GM19328 (cell line): Measurements from ENCODE around the gene FAM117B.
"Not testable (repeated sequence)": the region's sequence is repeated elsewhere in the genome, so short reads cannot be mapped to it uniquely, and the experiment has no call there.

Experiments
- ATAC-seq: cut with Tn5 transposase; IDR thresholded peaks from one replicate; pipeline ENCODE4 v1.9.1; 2021; ENCODE audit warnings: mild to moderate bottlenecking, moderate library complexity; ENCODE audit not compliant: unreplicated experiment

The FAM117B gene

GRCh38 chr2:202700075-202700901 is 65.5 kb downstream of the FAM117B start:
- ATAC-seq, result no peak

GRCh38 chr2:202703091-202703490 is 68.3 kb downstream of the FAM117B start:
- no peak for ATAC-seq

GRCh38 chr2:202704248-202704647 is 69.5 kb downstream of the FAM117B start:
- ATAC-seq, result no peak

- no peak for ATAC-seq
These were observed 70.8 kb downstream of the FAM117B start for GRCh38 chr2:202705446-202706020.

- not testable (repeated sequence) for ATAC-seq
These were observed 80.5 kb downstream of the FAM117B start for GRCh38 chr2:202714971-202715935.

GRCh38 chr2:202716114-202716718 is 81.4 kb downstream of the FAM117B start:
- no peak for ATAC-seq

GRCh38 chr2:202716953-202717597 is 82.3 kb downstream of the FAM117B start:
- no peak for ATAC-seq

GRCh38 chr2:202717598-202718310 is 83.0 kb downstream of the FAM117B start:
- ATAC-seq, result no peak

- ATAC-seq, result no peak
These were observed 83.8 kb downstream of the FAM117B start for GRCh38 chr2:202718614-202719013.

GRCh38 chr2:202720226-202720625 is 85.5 kb downstream of the FAM117B start:
- ATAC-seq, result no peak

GRCh38 chr2:202721621-202722020 is 86.9 kb downstream of the FAM117B start:
- no peak for ATAC-seq

GRCh38 chr2:202723746-202724145 is 89.0 kb downstream of the FAM117B start:
- ATAC-seq, result no peak

- no peak for ATAC-seq
These were observed 91.3 kb downstream of the FAM117B start for GRCh38 chr2:202726070-202726469.

- no peak for ATAC-seq
These were observed 102.1 kb downstream of the FAM117B start for GRCh38 chr2:202736826-202737225.

- ATAC-seq, result no peak
These were observed 108.8 kb downstream of the FAM117B start for GRCh38 chr2:202743613-202744012.

- no peak for ATAC-seq
These were observed 114.7 kb downstream of the FAM117B start for GRCh38 chr2:202749477-202749876.

- ATAC-seq, result no peak
These were observed 116.1 kb downstream of the FAM117B start for GRCh38 chr2:202750763-202751427.

- no peak for ATAC-seq
These were observed 117.3 kb downstream of the FAM117B start for GRCh38 chr2:202752071-202752470.

- ATAC-seq, result no peak
These were observed 120.2 kb downstream of the FAM117B start for GRCh38 chr2:202754936-202755335.
